ENCODE results near the gene TCTN1.
A peak's percentile ranks its signal among the peaks of the same experiment; 100 is the strongest.

The TCTN1 gene

GRCh38 chr12:110684312-110684836, 70.4 kb downstream of the TCTN1 start:
- TF ChIP-seq CTCF (conservative IDR thresholded peaks at IDR 0.05; ENCODE audit: low read depth, low read length): no peak
- no peak for DNase-seq (ENCODE audit: low read depth)
- H3K4me3 ChIP-seq (ENCODE audit: low read length): no peak overlapping the region

GRCh38 chr12:110686294-110686903, 72.5 kb downstream of the TCTN1 start:
- no peak overlapping the region for H3K4me3 ChIP-seq (ENCODE audit: low read length)

GRCh38 chr12:110687396-110688169, 73.7 kb downstream of the TCTN1 start:
- H3K4me3 ChIP-seq (ENCODE audit: low read length): no peak overlapping the region
- DNase-seq (ENCODE audit: low read depth): no peak
- TF ChIP-seq CTCF (conservative IDR thresholded peaks at IDR 0.05; ENCODE audit: low read depth, low read length): no peak

More at GRCh38 chr12:110686294-110686903, 72.5 kb downstream of the TCTN1 start:
- no peak for TF ChIP-seq CTCF (conservative IDR thresholded peaks at IDR 0.05; ENCODE audit: low read depth, low read length)
- DNase-seq (ENCODE audit: low read depth): no peak

- H3K4me3 ChIP-seq (ENCODE audit: low read length): peak within 1 kb of the TSS; percentile 52
- no peak for TF ChIP-seq CTCF (conservative IDR thresholded peaks at IDR 0.05; ENCODE audit: low read depth, low read length)
- DNase-seq (ENCODE audit: low read depth): no peak
These were observed 74.7 kb downstream of the TCTN1 start, which contains the start of gene HVCN1 for GRCh38 chr12:110688446-110689280. TSS of gene HVCN1 (minus strand) at chr12:110689115. CDS start at chr12:110683245, 5,870 bp downstream.

- no peak for DNase-seq (ENCODE audit: low read depth)
- no peak for TF ChIP-seq CTCF (conservative IDR thresholded peaks at IDR 0.05; ENCODE audit: low read depth, low read length)
- peak overlapping the region; percentile 52 for H3K4me3 ChIP-seq (ENCODE audit: low read length)
These were observed 75.6 kb downstream of the TCTN1 start for GRCh38 chr12:110689281-110690126.

GRCh38 chr12:110690127-110690430, 76.2 kb downstream of the TCTN1 start:
- DNase-seq (ENCODE audit: low read depth): no peak
- H3K4me3 ChIP-seq (ENCODE audit: low read length): no peak overlapping the region
- TF ChIP-seq CTCF (conservative IDR thresholded peaks at IDR 0.05; ENCODE audit: low read depth, low read length): no peak

All from retinal pigment epithelial cell (primary cell).